HG03575 (cell line): Measurements from ENCODE around the gene PANK1.

Source experiments
- ATAC-seq: cut with Tn5 transposase; IDR thresholded peaks from one replicate; pipeline ENCODE4 v1.9.1; 2021; ENCODE audit not compliant: unreplicated experiment, insufficient number of reproducible peaks, low FRiP score; ENCODE audit errors: extremely low read depth

Gene PANK1

DNA sequence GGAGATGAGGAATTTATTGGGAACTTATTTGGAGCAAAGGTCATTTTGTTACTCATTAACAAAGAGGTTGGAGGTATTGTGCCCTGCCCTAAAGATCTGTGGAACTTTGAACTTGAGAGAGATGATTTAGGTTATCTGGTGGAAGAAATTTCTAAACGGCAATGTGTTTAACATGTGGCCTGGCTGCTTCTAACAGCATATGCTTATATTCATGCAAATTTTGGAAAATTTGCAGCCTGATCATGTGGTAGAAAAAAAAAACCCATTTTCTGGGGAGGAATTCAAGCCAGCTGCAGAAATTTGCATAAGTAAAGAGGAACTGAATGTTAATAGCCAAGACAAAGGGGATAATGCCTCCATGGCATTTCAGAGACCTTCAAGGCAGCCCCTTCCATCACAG, 10.7 kb upstream of the PANK1 start:
- ATAC-seq: no peak

DNA sequence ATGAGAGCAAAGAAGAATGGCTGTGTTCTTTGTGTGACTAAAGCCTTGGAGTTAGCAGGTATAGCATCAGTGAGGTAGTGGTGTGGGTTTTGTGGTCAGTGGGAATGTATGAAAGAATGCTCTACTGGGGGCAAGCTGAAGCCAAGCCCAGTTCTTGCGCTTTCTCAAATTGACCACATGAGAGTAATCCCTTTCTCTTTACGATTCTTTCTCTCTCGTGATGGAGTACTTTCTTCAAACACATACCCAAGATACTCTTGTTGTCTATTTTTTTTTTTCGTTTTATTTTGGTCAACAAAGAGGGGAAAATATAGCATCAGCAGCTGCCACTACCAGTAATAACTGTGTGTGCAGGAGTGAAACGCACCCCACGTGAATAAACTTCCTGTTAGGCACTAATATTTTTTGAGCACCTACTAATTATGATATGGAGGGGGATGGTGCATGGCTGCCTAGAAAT, 8.4 kb upstream of the PANK1 start:
- ATAC-seq: no peak

GRCh38 chr10:89652806-89653370, 7.8 kb upstream of the PANK1 start:
- no peak for ATAC-seq

DNA sequence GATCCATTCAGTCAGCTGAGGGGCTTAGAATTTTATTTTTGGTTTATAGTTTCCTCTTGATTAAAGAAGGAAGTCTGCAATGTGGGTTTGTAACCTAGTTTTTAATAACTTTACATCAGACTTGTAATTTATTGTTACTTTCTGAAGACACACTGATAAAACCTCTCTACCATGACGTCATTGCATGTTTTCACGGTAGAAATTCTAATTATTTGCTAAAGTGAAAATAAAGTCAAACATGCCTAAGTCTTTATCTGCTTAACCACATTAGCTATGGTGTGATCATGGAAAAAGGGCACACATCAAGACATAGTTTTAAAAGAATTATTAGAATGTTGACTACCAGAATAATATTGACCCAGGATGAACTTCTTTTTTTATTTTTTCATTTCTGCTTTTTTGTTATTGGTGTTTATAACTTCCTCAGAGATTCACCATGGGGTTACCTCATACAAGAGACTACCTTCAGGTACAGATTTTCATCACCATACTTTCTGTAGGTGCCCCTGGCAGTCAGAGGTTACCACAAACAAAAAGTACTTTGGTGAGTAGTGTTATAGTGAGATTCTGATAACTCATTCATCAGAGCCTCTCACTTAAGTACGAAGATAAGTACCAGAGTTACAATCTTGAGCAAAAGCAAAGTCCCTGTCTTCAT, 7.0 kb upstream of the PANK1 start:
- peak; percentile 52 for ATAC-seq

DNA sequence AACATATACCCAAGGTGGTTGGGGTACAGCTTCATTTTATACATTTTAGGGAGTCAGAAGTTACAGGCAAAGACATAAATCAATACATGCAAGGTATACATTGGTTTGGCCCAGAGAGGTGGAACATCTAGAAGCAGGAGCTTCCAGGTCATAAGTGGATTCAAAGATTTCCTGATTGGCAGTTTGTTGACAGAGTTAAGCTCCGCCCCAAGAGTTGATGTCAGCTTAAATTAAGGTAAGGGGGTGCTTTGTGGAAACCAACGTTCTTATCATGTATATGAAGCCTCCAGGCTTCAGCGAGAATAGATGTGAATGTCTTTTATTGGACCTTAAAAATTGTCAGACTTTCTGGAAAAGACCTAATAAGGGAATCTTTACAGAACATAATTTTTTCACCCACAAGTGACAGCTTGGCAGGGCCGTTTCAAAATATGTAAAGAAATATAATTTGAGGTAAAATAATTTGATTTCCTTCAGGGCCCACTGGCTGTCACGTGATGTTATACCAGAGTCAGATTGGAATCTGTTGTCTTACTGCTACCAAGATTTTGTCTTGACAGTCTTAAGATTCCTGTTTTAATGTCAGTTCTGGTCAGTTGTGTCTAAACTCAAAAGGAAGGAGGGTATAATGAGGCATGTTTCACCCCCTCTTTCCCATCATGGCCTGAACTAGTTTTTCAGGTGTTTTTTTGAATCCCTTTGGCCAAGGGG, 6.3 kb upstream of the PANK1 start:
- ATAC-seq: no peak

- no peak for ATAC-seq
These were observed 4.0 kb upstream of the PANK1 start for GRCh38 chr10:89649051-89649450.

DNA sequence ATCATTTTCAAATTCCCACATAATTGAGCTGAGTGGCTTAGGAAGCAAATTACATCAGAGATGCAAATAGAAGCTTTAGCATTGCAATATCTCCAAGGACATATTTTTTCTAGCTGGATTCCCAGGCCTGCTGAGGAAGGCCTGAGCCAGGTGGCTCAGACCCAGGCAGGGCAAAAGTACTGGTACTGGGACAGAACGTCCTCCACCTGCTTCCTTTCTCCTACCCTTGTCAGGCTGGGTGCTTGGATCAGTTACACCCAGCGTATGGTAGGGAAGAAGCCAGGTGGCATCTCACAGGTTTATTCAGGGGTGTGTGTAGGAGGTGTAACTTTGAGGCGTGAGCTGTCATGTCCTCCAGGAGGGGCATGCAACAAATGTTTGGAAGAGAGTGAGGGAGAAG, 3.0 kb upstream of the PANK1 start:
- ATAC-seq: no peak

DNA sequence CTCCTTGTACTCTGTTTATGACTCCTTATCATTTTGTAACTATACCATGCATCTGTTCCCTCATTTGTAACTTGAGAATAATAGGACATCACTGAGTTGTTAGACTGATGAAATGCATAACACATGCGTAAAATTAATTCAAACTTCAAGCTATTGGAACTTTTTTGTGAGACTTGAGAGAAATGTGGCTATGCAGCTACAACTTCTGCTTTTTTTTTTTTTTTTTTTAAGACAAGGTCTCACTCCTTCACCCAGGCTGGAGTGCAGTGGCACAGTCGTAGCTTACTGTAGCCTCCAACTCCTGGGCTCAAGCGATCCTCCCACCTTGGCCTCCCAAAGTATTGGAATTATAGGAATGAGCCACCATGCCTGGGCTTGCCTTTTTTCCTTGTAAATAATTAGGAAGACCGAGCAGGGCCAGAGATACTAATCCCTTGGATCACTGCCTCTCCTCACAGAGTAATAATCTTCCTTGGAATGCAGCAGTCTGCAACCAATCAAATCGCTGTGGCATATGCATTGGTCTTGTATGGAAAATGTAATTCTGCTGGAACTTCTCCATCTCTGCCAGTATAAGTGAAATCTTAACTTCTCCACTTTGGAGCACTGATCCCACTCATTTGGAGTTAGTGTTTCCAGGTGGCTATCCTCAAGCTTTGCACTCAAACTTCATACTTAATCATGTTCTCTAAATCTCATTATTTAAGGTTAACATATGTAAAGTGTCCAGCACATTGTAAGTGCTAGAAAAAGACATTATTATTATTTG, 2.0 kb upstream of the PANK1 start:
- ATAC-seq: no peak

- no peak for ATAC-seq
These were observed 715 bp upstream of the PANK1 start for GRCh38 chr10:89645742-89646172.

GRCh38 chr10:89644691-89644966, 413 bp downstream of the PANK1 start:
- ATAC-seq: no peak

DNA sequence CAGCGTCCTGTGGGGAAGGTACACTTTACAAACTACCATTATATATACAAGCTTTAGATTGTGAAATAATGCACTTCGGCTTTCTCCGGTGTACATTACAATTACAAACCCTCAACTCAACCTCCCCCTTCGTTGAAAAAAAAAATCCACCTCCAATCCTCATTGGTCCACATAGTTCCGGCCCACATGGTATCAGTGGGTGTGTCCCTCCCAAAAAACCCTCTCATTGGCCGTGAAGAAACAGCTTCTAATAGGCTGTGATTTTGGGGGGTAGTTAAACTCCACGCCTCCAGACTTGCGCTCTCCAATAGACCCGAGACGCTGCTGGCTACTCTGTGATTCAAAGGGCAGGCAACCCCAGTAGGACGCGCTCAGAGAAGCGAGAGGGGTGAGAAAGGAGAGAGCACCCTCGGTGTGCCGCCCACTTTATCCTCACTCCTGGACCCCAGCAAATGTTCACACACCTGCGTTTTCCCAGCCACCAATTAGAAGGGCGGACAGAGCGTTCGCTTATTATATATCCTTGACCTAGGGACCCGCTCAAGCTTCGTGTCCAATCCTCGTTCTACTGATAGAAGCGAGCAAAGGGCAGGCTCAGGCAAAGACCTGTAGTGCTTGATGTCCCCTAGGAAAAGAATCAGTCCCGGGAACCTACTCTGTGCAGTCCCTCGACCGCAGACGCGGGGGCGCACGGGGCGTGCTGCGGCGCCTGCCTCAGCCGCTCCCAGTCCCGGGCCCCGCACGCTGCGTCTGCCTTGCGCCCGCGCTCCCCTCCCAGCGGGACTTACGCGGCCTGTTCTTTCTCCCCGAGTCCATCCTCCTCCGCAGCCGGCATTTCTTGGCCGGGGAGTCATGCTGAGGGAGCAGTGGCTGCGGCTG, 991 bp downstream of the PANK1 start:
- peak; percentile 82 for ATAC-seq

DNA sequence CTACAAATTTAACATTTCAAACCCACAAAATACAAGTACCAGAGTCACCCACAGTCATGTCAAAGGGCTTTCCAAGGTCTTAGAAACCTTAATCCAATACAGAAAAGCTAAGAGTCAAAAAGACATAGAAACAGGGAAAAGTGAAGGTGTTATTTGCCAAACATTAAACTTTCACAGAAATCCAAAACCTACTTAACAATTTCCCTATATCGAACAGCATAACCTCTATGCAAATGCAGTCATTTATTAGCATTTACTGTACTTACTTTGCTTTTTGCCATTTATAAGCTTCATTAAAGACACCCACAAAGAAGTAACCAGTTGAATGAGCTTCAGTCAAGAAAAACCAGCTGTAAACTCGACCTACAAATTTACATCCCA, 1.6 kb downstream of the PANK1 start:
- no peak for ATAC-seq

GRCh38 chr10:89642193-89642592, 2.8 kb downstream of the PANK1 start:
- ATAC-seq: no peak

DNA sequence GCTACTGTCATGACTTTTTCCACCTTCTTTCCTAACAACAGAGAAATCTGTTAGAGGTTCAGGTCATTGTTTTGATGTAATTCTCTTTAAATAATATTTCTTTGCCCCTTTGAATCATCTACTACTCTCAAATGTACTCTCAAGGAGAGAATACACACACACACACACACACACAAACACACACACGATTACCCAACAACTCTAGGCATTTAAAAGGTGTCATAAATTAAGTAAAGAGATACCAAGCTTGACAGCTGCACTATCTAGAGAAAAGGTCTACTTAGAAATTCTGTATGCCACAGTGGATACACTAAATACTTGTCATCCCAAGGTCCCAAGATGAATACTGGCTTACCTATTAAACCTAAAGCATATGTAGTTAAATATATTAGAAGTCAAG, 4.8 kb downstream of the PANK1 start:
- no peak for ATAC-seq

DNA sequence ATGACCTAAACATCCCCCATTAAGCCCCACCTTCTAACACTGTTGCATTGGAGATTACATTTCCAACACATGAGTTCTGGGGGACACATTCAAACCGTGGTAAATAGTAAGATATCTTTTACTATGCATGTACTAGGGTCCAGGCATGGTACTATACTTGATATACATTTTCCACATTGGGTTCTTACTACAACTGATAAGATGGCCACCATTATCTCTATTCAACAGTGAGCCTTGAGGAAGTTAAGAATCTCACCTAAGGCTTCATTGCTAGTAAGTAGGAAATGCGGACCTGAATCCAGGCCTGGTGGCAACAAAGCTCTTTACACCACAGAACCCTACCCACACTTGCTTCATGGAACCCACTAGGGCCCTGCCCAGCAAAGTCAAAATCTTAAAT, 5.7 kb downstream of the PANK1 start:
- no peak for ATAC-seq

- no peak for ATAC-seq
These were observed 7.9 kb downstream of the PANK1 start for GRCh38 chr10:89637113-89637512.

- ATAC-seq: no peak
These were observed 10.4 kb downstream of the PANK1 start for GRCh38 chr10:89634637-89635036.

DNA sequence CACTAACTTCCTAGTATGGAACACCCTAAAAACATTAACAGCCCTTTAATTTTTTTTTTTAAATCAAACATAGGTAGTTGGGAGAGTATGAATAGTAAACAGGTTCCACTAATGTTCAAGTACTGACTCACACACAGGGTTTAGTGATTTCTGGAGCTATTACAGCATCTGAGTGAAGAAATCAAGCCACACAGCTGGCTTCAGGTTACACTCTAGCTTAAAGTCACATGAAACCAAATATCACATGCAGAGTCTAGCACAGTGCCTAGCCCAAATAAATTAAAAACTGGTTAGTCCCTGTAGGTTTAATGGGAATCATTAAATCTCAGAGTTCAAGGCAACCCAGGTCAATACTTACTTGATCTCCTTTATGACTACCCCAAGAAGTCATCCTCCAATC, 11.6 kb downstream of the PANK1 start:
- no peak for ATAC-seq

- ATAC-seq: no peak
These were observed 12.2 kb downstream of the PANK1 start for GRCh38 chr10:89632824-89633223.
